GM19025 (cell line): ENCODE data around the gene AGO4.
"Not testable (repeated sequence)": the region's sequence is repeated elsewhere in the genome, so short reads cannot be mapped to it uniquely, and the experiment has no call there.

Source experiments
- ATAC-seq: cut with Tn5 transposase; IDR thresholded peaks from one replicate; pipeline ENCODE4 v1.9.1; 2021; ENCODE audit warnings: mild to moderate bottlenecking, low read depth, moderate library complexity; ENCODE audit not compliant: unreplicated experiment

The AGO4 gene

DNA sequence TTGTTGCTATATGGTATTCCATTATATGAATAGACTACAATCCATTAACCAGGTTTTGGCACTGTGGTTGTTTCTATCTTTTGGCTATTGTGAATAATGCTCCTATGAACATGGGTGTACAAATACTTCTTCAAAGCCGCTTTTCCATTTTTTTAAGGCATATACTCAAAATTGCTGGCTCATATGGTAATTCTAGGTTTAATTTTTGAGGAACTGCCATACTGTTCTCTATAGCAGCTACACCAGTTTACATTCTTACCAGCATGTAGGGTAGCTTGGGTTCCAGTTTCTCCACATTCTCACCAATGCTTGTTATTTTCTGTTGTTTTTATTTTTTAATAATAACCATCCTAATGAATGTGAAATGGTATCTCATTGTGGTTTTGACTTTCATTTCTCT is 55.3 kb downstream of the AGO4 start:
- ATAC-seq, result no peak

DNA sequence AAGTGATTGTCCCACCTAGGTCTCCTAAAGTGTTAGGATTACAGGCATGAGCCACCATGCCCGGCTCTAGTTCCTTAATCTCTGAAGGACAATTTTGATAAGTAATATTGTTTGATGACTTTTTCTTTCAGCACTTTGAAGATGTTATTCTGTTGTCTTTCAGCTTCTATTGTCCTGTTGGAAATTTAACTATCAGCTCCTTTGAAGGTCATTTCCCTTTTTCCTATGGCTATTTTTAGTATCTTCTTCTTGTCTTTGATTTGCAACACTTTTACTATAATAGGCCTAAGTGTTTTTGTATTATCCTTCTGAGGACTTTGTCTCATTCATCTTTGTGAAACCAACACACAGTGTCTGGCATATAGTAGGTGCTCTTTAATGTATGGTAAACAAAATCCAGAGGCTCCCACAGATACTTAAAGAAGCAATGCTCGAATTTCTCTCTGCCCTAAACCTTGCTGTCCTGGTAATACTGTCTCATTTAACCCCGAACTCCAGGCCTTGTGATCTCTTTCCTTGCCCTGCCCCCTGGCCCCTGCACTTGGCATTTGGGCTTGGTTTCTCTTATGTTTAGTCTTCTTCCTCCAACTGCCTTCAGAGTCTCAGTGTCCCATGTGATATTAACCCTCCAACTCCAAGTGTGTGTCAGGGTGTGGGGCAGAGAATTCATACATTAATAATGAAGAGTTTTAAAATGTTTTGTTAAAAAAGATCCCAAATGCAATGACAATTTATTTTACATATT is 56.2 kb downstream of the AGO4 start:
- no peak for ATAC-seq

DNA sequence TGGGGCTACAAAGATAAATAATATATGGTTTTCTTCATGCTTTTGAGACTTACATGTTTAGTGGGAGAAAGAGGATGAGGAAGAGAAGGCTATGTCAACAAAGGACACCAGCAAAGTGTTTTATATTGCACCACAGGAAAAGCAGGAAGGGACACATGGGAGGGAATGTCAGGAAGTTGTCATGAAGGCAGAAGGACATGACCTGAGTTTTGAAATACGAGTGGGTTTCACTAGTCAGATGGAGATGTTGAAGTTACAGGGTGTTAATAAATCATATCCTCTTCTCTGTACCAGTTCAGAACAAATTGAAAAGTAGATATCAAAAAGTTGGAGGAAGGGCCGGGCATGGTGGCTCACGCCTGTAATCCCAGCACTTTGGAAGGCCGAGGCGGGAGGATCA is 57.0 kb downstream of the AGO4 start:
- no peak for ATAC-seq

- ATAC-seq, result no peak
These were observed 59.2 kb downstream of the AGO4 start for GRCh38 chr1:35866991-35867390.

- ATAC-seq, result not testable (repeated sequence)
These were observed 61.6 kb downstream of the AGO4 start for GRCh38 chr1:35869245-35869950.

DNA sequence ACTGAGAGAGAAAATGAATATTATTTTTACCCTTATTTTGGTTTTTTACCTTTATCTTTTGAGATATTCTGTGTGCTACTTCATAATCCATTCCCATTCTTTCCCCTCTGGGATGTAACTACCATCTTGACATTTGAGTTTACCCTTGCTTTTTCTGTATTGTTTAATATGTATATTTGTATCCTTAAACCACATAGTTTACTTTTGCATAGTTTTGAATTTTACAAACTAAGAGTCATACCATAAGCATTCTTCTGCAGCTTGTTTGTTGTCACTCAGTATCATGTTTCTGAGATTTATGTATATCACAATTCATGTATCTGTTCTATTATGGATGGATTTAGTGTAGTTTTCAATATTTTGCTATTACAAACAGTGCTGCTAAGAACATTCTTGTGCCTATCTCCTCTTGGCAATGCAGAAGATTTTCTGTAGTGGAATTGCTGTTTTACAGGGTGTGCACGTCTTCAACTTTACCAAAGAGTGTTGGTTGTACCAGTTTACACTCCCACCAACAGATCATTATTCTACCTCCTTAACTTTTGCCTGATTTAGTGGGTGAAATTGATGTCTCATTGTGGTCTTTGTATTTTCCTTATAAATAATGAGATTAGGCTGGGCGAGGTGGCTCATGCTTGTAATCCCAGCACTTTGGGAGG is 63.0 kb downstream of the AGO4 start:
- no peak for ATAC-seq

GRCh38 chr1:35873243-35873750 is 65.5 kb downstream of the AGO4 start:
- no peak for ATAC-seq

DNA sequence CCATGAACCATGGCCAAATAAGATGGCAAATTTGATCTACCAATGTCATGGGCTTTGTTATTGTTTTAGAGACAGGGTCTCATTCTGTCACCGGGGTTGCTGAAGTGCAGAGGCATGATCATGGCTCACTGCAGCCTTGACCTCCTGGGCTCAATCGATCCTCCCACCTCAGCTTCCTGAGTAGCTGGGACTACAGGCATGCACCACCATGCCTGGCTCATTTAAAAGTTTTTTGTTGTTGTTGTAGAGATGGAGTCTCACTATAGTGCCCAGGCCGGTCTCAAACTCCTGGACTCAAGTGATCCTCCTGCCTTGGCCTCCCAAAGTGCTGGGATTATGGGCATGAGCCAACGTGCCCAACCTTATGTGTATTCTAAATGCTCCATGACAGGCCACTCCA is 66.3 kb downstream of the AGO4 start:
- ATAC-seq, result not testable (repeated sequence)

- ATAC-seq, result no peak
These were observed 69.2 kb downstream of the AGO4 start for GRCh38 chr1:35876988-35877387.

GRCh38 chr1:35881850-35882273 is 74.0 kb downstream of the AGO4 start:
- no peak for ATAC-seq

- ATAC-seq, result no peak
These were observed 74.7 kb downstream of the AGO4 start for GRCh38 chr1:35882586-35882944.

- ATAC-seq, result peak; percentile 89
These were observed 75.3 kb downstream of the AGO4 start, which contains the start of gene AGO1 for GRCh38 chr1:35882945-35883634. TSS of gene AGO1 (plus strand) at chr1:35883209. CDS start at chr1:35883422, 213 bp downstream.

DNA sequence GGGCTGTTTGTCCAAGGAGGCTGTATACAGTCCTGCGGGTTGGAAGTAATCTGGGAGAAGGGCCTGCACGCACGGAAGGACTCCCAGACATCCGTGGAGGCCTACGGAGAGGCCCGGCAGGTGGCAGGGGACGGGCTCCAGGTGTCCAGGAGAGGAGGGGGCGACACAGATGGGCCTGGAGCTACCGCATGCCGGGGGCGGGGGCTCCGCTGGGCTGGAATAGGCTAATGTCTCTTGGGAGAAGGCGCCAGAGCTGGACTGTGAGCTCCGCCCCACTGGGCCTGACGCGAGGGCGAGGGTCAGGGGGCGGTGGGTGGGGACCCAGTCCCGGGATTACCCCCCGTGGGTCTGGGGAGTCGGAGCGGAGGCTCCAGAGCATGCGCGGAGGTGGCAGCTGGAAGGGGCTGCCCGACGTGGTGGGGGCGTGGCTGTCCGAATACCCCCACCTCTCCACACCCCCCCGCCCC is 75.9 kb downstream of the AGO4 start:
- no peak for ATAC-seq

GRCh38 chr1:35884934-35885333 is 77.1 kb downstream of the AGO4 start:
- no peak for ATAC-seq

- ATAC-seq, result no peak
These were observed 78.2 kb downstream of the AGO4 start for GRCh38 chr1:35885961-35886558.

- ATAC-seq, result no peak
These were observed 79.0 kb downstream of the AGO4 start for GRCh38 chr1:35886577-35887431.

- no peak for ATAC-seq
These were observed 79.7 kb downstream of the AGO4 start for GRCh38 chr1:35887508-35887907.

DNA sequence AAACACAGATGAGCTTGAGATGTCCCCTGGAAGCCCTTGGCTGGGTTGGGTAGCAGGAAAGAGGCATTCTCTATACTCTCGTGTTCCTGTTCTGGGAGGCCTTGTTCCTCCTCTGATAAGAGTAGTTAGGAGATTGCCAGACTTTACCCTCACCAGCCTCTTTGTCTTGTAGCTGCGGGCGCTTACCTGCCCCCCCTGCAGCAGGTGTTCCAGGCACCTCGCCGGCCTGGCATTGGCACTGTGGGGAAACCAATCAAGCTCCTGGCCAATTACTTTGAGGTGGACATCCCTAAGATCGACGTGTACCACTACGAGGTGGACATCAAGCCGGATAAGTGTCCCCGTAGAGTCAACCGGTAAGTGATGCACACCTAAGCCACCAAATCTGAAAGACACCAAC is 80.4 kb downstream of the AGO4 start:
- ATAC-seq, result no peak

GRCh38 chr1:35888981-35889380 is 81.2 kb downstream of the AGO4 start:
- ATAC-seq, result not testable (repeated sequence)
